GM21529 (cell line): ENCODE data around the gene TMEM209.
"Not testable (repeated sequence)": the region's sequence is repeated elsewhere in the genome, so short reads cannot be mapped to it uniquely, and the experiment has no call there.

Experiments used
- ATAC-seq: cut with Tn5 transposase; IDR thresholded peaks from one replicate; pipeline ENCODE4 v1.9.1; 2021; ENCODE audit not compliant: unreplicated experiment

The TMEM209 gene

DNA sequence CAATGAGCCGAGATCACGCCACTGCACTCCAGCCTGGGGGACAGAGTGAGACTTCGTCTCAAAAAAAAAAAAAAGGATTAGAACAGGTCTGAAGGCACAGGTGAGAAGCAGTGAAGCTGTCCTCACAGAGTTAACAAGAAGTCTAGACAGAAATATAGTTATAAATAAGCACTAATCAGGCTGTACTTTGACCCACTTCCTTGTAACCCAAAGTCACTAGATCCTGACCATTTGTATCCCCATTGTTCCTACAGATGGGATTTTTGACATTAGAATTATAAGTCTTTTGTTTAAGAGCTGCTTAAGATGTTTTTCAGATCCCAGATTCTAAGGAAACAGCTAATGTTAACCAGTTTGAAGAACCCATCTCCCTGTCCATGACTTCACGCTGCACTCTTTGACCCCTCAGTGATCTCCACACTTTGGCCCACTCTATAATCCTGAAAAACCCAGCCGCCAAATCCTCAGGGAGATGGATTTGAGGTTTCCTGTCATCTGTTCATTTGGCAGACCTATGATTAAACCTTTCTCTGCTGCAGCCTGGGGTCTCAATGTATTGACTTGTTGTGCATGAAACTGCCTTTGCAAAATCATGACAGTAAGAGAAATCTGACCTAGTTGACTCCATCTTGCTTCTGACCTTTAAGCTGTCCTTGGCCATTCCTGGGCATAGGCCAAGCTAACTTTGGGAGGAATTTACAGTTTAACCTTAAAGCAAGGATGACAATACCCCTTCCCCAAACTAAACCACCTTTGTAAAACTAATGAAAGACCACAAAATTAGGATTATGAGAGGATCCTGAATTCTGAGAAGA, 13.8 kb upstream of the TMEM209 start:
- no peak for ATAC-seq

DNA sequence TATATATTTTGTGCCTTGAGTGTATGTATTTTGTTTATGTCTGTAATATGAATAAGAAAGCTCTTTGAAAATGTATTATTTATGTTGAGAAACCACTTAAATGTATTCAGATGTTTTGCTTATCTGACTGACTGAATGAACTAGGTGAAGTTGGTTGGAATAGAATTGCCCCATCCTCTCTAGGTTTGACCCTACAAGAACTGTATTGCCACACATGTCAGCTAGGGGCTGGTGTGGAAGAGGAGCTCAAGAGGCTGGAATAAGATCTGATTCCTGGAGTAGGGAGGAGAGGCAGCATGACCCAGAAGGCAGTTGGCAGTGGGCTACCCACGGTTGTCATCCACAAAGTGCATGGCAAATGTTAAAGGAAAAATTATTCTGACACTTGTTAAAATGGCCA, 11.5 kb upstream of the TMEM209 start:
- ATAC-seq, result no peak

DNA sequence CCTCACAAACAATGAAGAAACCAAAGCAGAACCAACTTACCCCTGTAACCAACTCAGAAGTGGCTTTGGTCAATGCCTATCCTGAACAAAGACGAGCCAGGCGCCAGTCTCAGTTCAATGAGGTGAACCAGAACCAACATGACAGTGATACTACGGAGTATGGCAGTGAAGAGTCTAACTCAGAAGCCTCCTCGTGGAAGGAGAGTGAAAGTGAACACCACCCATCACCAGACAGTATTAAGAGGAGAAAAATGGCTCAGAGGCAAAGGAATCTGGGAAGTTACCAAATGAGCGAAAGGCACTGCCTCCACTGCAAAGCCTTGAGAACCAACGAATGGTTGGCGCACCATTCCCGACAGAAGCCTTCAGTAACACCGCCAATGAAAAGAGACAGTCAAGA, 10.8 kb upstream of the TMEM209 start:
- no peak for ATAC-seq

DNA sequence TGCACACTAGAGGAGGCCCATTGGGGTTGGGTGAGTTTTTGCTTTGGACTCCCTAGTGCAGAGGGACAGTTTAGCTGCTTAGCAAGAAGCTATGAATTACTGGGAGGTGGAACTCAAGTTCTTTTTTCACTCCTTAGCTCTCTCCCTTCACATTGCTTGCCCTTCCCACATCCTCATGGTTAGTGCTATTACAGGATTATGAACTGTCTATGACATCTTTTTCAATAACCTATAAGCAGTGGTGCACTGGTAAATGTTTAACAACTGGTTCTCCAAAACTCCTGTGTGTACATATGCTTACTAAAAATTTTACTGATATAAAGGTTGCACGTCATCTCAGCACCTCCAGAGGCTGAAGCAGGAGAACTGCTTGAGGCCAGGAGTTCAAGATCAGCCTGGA, 8.6 kb upstream of the TMEM209 start:
- no peak for ATAC-seq

DNA sequence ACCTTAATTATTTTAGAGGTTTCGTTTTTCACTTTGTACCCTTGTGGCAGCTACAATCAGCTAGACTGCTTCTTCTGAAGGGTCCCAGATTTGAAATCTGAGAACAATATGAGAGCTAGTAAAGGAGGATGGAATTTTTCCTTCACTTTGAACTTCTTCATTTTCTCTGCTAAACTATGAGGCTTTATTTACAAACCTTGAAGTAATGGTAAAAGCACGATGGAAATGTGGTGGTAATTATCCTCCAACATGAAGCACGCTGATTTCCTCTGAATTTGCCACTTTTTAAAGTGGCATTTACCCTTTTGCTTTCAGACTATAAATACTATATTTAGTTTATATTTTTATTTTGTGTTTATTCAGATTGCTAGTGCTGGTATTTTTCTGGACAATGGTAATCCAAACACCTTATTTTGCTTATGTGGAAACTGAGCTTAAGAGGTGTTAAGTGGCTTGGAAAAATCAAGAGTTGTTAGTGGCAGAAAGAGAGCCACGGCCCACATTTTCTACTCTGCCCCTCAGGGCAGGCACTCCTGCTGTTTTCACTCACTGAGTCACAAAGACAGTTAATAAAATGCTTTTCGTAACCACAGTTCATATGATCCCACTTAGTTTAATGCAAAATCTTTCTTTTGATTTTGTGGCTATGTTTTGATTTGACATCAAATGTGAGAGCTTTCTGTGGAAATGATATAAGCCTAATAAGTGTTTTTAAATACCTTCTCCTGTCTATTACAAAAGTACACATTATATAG, 5.2 kb upstream of the TMEM209 start:
- ATAC-seq, result no peak

DNA sequence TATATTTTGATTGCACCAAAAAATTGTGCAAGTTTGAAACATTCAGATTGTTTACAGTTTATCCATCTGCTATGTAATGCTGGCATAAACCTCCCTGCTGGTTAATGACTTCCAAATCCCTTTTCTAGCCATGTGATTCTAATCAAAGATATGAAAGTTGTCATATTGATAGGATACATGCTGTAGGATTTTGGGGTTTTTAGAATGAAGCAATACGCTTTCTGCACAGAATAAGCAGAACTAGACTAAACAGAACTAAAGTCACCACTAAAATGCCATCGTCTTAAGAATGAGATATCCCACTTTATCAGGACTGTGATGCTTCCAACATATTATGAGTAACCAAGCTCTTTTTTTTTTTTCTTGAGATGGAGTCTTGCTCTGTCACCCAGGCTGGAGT, 3.3 kb upstream of the TMEM209 start:
- ATAC-seq, result no peak

DNA sequence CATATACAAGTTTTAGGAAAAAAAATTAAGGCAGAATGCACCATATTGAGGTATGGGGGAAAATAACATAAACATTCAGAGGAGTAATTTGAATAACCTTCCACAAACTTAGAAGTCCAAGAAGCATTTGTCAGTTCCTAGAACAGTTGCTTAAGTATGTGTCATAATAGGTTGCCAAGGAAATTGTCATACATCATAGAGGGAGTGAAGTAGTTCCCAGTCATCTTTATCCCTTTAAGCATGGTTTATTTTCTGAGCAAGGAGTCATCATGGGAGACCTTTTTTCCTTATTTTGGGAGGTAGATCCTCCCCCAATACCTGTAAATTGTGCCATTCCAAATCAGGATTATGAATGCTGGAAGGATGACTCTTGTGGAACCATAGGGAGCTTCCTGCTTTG, 2.4 kb upstream of the TMEM209 start, which contains the start of gene SSMEM1:
Gene SSMEM1 (plus strand): TSS at position 219 of the 400 bp plus-strand sequence. CDS start 51 bp downstream, at position 270.
- no peak for ATAC-seq

DNA sequence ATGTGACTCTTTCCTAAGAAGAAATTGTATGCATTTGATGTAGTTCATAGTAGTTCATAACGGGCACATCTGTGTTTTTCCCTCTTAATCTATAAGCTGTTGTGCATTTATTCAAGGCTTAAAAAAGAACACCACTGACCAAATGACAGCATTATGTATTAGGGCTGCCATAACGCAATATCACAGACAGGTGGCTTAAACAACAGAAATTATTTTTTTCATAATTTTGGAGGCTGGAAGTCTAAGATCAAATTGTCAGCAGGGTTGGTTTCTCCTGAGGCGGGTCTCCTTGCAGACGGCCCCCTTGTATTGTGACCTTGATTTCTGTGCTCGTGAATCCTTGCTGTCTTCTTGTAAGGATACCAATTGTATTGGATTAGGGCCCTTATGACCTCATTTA, 1.8 kb upstream of the TMEM209 start:
- no peak for ATAC-seq

DNA sequence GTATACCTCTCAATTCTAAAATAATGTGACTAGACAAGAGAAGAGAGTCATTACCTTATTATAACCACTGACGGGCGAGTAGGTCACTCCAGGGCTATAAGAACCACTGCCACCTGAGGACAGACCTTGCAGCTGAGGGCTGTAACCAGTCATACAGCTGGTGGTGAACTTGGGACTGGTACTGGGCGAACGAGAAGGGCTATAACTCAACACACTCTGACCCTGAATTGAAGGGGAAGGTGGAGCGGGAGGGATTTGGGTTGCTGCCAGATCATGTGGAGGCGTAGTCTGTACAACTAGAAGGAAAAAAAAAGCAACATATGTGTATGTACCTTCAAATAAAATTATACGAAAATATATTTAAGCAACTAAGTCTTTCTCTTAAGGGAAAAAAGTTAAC, 3.4 kb downstream of the TMEM209 start:
- no peak for ATAC-seq

DNA sequence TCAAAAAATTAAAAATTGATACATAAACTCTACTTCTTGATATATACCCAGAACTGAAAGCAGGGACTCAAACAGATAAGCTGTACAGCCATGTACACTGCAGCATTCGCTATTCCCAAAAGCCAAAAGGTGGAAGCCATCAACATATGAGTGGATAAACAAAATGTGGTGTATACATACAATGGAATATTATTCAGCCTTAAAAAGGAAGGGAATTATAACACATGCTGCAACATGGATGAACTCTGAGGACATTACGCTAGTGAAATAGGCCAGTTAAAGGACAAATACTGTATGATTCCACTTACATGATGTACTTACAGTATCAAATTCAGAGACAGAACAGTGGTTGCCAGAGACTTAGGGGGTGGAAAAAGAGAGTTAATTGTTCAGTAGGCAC, 8.1 kb downstream of the TMEM209 start:
- ATAC-seq, result no peak

DNA sequence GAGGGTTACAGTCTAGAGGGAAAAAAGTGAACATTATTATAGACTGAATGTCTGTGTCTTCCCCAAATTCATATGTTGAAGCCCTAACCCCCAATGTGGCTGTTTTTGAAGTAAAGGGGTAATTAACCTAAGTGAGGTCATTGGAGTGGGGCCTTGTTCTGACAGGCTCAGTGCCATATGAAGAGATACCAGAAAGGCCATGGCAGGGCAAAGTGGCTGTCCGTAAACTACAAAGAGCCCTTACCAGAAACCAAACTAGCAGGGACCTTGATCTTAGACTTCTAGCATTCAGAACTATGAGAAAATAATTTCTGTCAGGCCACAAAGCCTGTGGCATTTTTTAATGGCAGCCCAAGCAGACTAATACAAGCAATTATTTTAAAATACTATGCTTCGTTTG, 8.7 kb downstream of the TMEM209 start:
- no peak for ATAC-seq

DNA sequence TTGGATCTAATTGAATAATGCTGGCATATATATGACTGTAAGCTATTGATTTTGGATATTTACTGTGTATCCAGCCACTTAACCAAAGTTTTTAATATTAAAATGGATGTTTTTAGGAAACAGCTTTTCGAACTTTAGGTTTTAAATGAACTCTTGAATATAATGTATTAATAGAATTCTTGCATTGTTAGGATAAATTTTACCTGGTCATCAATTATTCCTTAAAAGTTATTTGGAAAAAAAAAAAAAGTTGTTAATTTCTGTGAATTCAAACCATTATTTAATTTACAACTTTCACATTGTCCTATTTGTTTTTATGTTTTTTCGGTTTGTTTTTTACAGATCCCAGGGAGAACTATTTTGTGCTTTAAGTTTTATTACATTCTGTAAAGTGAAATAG, 9.8 kb downstream of the TMEM209 start:
- ATAC-seq, result no peak

DNA sequence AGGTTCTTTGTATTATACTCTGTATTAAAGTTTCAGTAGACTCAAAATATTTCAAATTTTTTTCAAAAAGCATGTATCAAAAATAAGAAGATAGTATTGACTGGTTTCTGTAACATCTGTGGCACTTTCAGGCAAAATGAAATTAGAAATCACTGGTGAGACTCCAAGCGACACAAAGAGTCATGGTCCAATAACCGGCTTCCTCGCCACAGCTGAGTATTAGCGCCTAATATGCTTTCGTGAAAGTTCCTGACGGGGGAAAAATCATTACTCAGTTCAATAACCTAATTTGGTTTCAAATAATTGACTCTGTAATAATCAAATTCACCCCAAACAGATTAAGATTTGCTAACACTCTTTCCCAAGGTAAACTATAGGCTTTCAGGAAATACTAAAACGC, 13.4 kb downstream of the TMEM209 start:
- no peak for ATAC-seq

DNA sequence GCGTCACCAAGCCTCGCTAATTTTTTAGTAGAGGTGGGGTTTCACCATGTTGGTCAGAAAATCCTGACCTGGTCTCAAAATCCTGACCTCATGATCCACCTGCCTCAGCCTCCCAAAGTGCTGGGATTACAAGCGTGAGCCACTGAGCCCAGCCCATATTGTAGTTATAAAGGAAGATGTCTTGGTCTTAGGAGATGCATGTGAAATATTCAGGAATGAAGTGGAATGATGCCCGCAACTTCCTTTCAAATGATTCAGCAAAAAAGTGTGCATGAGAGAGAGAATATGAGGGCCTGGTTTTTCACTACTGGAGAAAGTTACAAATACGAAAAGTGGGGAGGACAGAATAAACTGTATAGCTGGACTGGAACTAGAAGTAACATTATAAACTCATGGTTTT, 15.9 kb downstream of the TMEM209 start:
- no peak for ATAC-seq

DNA sequence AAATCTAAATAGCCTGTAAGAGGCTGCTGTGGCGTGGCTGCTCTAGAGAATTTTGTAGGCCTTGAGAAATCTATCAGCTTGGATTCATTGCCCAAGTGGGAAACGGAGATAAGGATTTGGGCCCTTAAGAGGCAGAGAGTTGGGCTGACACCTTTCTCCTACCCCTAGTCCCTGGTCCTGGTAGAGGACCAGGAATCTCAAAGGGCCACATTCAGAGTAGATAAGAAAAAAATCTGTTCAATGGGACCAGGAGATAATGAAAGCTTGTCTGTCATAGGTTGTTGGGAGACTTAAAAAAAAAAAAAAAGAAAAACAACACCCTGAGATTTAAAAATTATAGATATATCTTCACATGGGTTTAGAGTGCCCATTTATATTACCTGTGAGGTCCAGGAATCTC, 17.8 kb downstream of the TMEM209 start:
- ATAC-seq, result no peak

DNA sequence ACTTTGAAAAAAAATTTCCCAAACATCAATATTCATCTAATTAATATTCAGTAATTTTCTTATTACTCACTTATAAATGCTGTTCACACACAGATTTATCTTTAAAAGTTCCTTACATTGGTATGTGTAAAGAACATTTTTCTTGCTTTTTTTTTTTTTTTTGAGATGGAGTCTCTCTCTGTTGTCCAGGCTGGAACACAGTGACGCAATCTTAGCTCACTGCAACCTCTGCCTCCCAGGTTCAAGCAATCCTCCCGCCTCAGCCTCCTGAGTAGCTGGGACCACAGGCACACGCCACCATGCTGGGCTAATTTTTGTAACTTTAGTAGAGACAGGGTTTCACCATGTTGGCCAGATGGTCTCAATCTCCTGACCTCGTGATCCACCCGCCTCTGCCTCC, 20.9 kb downstream of the TMEM209 start:
- not testable (repeated sequence) for ATAC-seq

DNA sequence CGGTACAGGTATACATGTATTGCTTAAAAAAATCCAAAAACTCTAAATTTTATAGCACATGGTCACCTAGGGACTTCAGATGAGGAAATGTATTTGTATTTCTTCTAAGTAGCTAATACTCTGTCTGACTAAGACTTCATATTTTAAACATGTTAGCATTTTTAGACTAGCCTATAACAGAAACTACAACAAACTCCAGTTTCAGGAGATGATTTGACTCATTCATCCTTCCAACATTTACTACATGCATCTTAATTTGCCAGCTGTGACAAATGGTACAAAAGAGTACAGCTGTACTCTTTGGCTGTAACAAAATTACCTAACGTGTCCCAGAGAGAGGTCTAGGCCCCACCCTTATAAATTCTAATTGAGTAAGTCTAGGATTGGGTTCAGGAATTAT, 22.2 kb downstream of the TMEM209 start:
- peak; percentile 95 for ATAC-seq

DNA sequence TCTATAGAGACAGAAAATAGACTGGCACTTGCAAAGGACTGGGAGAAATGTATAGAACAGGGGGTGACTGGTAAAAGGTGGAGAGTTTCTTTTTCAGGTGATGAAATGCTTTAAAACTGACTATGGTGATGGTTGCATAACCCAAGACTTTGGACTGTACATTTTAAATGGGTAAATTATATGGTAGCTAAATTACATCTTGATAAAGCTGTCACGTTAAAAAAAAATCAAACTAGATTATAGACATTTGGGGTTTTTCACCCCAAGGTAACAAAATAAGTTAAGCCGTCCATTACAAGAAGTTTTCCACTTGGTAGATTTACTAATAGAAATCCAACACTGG, 24.0 kb downstream of the TMEM209 start:
- ATAC-seq, result no peak

DNA sequence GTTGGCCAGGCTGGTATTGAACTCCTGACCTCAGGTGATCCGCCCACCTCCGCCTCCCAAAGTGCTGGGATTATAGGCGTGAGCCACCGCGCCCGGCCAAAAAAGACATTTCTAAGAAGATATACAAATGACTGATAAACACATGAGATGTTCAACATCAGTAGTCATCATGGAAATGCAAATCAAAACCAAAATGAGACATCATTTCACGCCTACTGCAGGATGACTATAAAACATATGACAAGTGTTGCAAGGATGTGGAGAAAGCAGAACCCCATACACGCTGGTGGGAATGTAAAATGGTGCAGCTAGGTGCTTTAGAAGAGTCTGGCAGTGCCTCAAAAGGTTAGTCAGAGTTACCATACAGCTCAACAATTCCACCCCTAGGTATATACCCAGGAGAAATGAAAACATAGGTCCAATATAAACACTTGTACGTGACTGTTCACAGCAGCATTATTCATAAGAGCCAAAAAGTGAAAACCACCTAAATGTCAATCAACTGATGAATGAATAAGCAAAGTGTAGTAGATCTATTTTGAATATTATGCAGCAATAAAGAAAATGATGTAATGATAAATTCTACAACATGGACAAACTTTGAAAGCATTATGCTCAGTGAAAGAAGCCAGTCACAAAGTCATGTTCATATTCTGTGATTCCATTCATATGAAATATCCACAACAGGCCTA, 24.5 kb downstream of the TMEM209 start:
- ATAC-seq, result no peak

DNA sequence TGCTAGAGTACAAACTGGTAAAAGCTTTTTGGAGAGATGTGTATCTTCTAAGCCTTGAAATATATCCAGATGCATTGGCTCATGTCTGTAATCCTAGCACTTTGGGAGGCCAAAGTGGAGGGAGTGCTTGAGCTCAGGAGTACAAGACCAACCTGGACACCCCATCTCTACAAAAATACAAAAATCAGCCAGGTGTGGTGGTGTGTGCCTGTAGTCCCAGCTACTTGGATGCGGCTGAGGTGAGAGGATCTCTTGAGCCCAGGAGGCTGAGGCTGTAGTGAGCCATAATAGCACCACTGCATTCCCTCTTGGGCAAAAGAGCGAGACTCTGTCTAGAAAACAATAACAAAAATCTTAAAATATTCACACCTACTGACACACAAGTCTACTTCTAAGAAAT, 25.6 kb downstream of the TMEM209 start:
- no peak for ATAC-seq

DNA sequence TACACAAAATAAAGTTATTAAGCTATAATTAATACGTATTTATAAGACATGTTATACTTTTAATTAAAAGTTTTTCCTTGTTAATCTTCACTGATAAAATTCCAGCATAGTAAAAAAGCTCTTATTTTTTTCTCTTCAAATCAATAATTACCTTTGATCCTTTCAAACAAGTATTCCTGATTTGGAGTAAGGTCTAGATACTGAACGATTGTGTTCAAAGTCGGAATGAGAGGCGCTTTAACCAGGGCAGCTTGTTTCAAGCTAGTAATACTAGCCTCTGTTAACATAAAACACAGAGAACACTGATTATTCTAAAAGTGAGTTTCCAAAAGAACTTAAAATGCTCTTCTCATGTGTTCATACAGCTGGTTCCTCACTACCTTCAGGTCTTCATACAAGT, 27.0 kb downstream of the TMEM209 start:
- ATAC-seq, result no peak
